ENCODE results near the gene OOSP4B. TPM values are rescaled to one million over a fixed set of nuclear protein-coding genes. Genes with fewer than 3 reads are reported as not detected.

Gene OOSP4B
- total and polyA plus RNA-seq, 2 experiments from 2014 or later: not detected

GRCh38 chr11:60080535-60080934 lies 63.6 kb downstream of the OOSP4B start:
- H3K4me2 ChIP-seq: no peak overlapping the region
- no peak for DNase-seq (ENCODE audit: low spot score)
- H3K79me2 ChIP-seq: no peaks in the 10 kb centered on the region
- H3K4me3 ChIP-seq: no peak overlapping the region
- H2AFZ ChIP-seq: no peak overlapping the region
- no peak overlapping the region for H3K27ac ChIP-seq
- WGBS (ENCODE audit: low lambda C conversion rate, missing lambda C conversion rate): 59% methylated on average over 3 of the region's 3 CpGs
- no peak for TF ChIP-seq EZH2 (IDR thresholded peaks at IDR 0.05; ENCODE audit: borderline replicate concordance)
- no peak for TF ChIP-seq CTCF (IDR thresholded peaks at IDR 0.05; ENCODE audit: poor library complexity)
- TF ChIP-seq EZH2phosphoT487 (IDR thresholded peaks at IDR 0.05; ENCODE audit: low read depth, severe bottlenecking, unreplicated experiment): no peak
- no peaks in the 10 kb centered on the region for H3K36me3 ChIP-seq (replicated peaks; ENCODE audit: insufficient read depth, low read depth)
- H4K20me1 ChIP-seq (ENCODE audit: insufficient read depth, poor library complexity, severe bottlenecking): no peaks in the 10 kb centered on the region
- no peaks in the 10 kb centered on the region for H3K9me2 ChIP-seq (replicated peaks; ENCODE audit: insufficient read depth)
- H3K27me3 ChIP-seq: no peaks in the 10 kb centered on the region
- H3K4me1 ChIP-seq (ENCODE audit: insufficient read depth): no peaks in the 10 kb centered on the region
- no peaks in the 10 kb centered on the region for H3K9me3 ChIP-seq (ENCODE audit: low read depth)

Other genes with a start within 250 kb of the OOSP4B start
- gene MRPL16, start 206.4 kb upstream of the OOSP4B start, total RNA-seq: 37.3 and 51.3 TPM in 2 replicates
- gene MRPL16, start 206.4 kb upstream of the OOSP4B start, polyA plus RNA-seq: 59.3 and 62.0 TPM in 2 replicates
- gene CBLIF, start 171.7 kb upstream of the OOSP4B start, total RNA-seq: 60.8 and 83.0 TPM in 2 replicates
- gene CBLIF, start 171.7 kb upstream of the OOSP4B start, polyA plus RNA-seq: 45.2 and 46.7 TPM in 2 replicates
- gene TCN1, start 150.7 kb upstream of the OOSP4B start, total RNA-seq: 35.6 and 54.1 TPM in 2 replicates
- gene TCN1, start 150.7 kb upstream of the OOSP4B start, polyA plus RNA-seq: 27.8 and 28.2 TPM in 2 replicates
- gene OOSP3, start 138.4 kb upstream of the OOSP4B start, total RNA-seq: not detected in 2 replicates
- 0.24 TPM in 1 of 2 replicates, not detected in the other for gene OOSP3, start 138.4 kb upstream of the OOSP4B start, polyA plus RNA-seq
- gene OOSP1, start 78.7 kb upstream of the OOSP4B start, total RNA-seq: not detected in 2 replicates
- gene OOSP1, start 78.7 kb upstream of the OOSP4B start, polyA plus RNA-seq: not detected in 2 replicates
- gene OOSP4A, start 53.1 kb upstream of the OOSP4B start, total RNA-seq: not detected in 2 replicates
- gene OOSP4A, start 53.1 kb upstream of the OOSP4B start, polyA plus RNA-seq: not detected in 2 replicates
- gene OOSP2, start 23.2 kb downstream of the OOSP4B start, total RNA-seq: not detected in 2 replicates
- gene OOSP2, start 23.2 kb downstream of the OOSP4B start, polyA plus RNA-seq: not detected in 2 replicates
- not detected in 2 replicates for gene MS4A3, start 39.5 kb downstream of the OOSP4B start, total RNA-seq
- gene MS4A3, start 39.5 kb downstream of the OOSP4B start, polyA plus RNA-seq: not detected in 2 replicates
- not detected in 2 replicates for gene MS4A2, start 71.5 kb downstream of the OOSP4B start, total RNA-seq
- gene MS4A2, start 71.5 kb downstream of the OOSP4B start, polyA plus RNA-seq: not detected in 2 replicates
- gene MS4A6A, start 165.9 kb downstream of the OOSP4B start, total RNA-seq: 1.1 and 6.2 TPM in 2 replicates
- 1.4 and 5.8 TPM in 2 replicates for gene MS4A6A, start 165.9 kb downstream of the OOSP4B start, polyA plus RNA-seq
- not detected in 2 replicates for gene MS4A4E, start 226.0 kb downstream of the OOSP4B start, total RNA-seq
- 0.18 TPM in 1 of 2 replicates, not detected in the other for gene MS4A4E, start 226.0 kb downstream of the OOSP4B start, polyA plus RNA-seq